K562 (cell line): ENCODE measurements around the gene SAXO1.

Source experiments
- ARID2 ChIP-seq: fragments of 450-650 bp; IDR thresholded peaks from 2 replicates; pipeline ENCODE4 v1.6.1; 2017; ENCODE audit warnings: antibody characterized with exemption, mild to moderate bottlenecking
- CREB3 ChIP-seq: fragments of 450-650 bp; conservative IDR thresholded peaks from 2 replicates; pipeline ENCODE4 v1.6.1; 2016; ENCODE audit warnings: missing genetic modification characterization, low read depth, mild to moderate bottlenecking, missing compliant biosample characterization, moderate library complexity
- CTCF ChIP-seq, 3 experiments: IDR thresholded peaks in 2 of 3; conservative IDR thresholded peaks in 1 of 3; 2 replicates each; pipeline ENCODE4 v1.5.1; 2011 to 2012; ENCODE audit warnings: low read length in 3 of 3, mild to moderate bottlenecking in 3 of 3, control low read depth in 2 of 3, improper control_type of control experiment in 1 of 3, inconsistent platforms in 1 of 3, low read depth in 1 of 3, mixed read lengths in 1 of 3, moderate library complexity in 1 of 3; ENCODE audit not compliant: insufficient read depth in 2 of 3
- ETV5 ChIP-seq: sonication (generic); formaldehyde crosslinking; IDR thresholded peaks from 2 replicates; pipeline ENCODE4 v1.4.0; 2020; ENCODE audit warnings: low read depth, mild to moderate bottlenecking, missing genetic modification reagents
- GTF2E2 ChIP-seq: fragments of 200-800 bp; sonication (Bioruptor generic); IDR thresholded peaks from 2 replicates; pipeline ENCODE4 v1.6.1; 2016; ENCODE audit warnings: missing genetic modification characterization, missing compliant biosample characterization
- MAZ ChIP-seq, 2 experiments: fragments of 450-650 bp in 1 of 2; sonication (generic) in 1 of 2; formaldehyde crosslinking; IDR thresholded peaks in 1 of 2; conservative IDR thresholded peaks in 1 of 2; 2 replicates each; pipeline versions ENCODE4 v1.4.0 to v1.5.0; 2020; ENCODE audit warnings: mild to moderate bottlenecking in 1 of 2, missing genetic modification reagents in 1 of 2
- PBX2 ChIP-seq, 2 experiments: IDR thresholded peaks in 1 of 2; conservative IDR thresholded peaks in 1 of 2; 2 replicates each; pipeline ENCODE4 v1.6.1; 2016; ENCODE audit warnings: low read depth in 2 of 2, mild to moderate bottlenecking in 1 of 2, missing compliant biosample characterization in 1 of 2, missing genetic modification characterization in 1 of 2, moderate library complexity in 1 of 2
- PHB ChIP-seq: fragments of 250-450 bp; sonication (Bioruptor Pico); IDR thresholded peaks from 2 replicates; pipeline ENCODE4 v1.5.0; 2021
- POU5F1 ChIP-seq: fragments of 150-350 bp; IDR thresholded peaks from 2 replicates; pipeline ENCODE4 v1.6.1; 2014; ENCODE audit warnings: borderline replicate concordance, low read length, low read depth, mild to moderate bottlenecking; ENCODE audit not compliant: partially characterized antibody
- YY1 ChIP-seq, 3 experiments: IDR thresholded peaks; 2 replicates each; pipeline ENCODE4 v1.6.1; 2011; ENCODE audit warnings: low read length in 2 of 3, mild to moderate bottlenecking in 2 of 3, moderate library complexity in 2 of 3, borderline replicate concordance in 1 of 3, control low read depth in 1 of 3, low read depth in 1 of 3; ENCODE audit not compliant: insufficient read depth in 3 of 3, insufficient replicate concordance in 2 of 3, control insufficient read depth in 1 of 3, insufficient read length in 1 of 3; ENCODE audit errors: extremely low read depth in 1 of 3
- ZFX ChIP-seq: sonication (generic); formaldehyde crosslinking; IDR thresholded peaks from 2 replicates; pipeline ENCODE4 v1.8.0; 2022; ENCODE audit warnings: mild to moderate bottlenecking, missing genetic modification reagents, moderate library complexity
- ZNF282 ChIP-seq: sonication (generic); formaldehyde crosslinking; IDR thresholded peaks from 2 replicates; pipeline ENCODE4 v1.8.1; 2023; ENCODE audit warnings: missing genetic modification reagents
- ZNF644 ChIP-seq: fragments of 200-800 bp; sonication (Bioruptor generic); IDR thresholded peaks from 2 replicates; pipeline ENCODE4 v1.6.1; 2016; ENCODE audit warnings: low read depth, missing genetic modification characterization, missing compliant biosample characterization

GRCh38 chr9:19027825-19028224 lies 5.2 kb downstream of the SAXO1 start:
- TF ChIP-seq CTCF (IDR thresholded peaks at IDR 0.05 in 2 of 3, conservative IDR thresholded peaks at IDR 0.05 in 1 of 3; ENCODE audit: insufficient read depth in 2 of 3, low read depth in 1 of 3, low read length in 3 of 3) (no peak), ZNF644 (tag) (no peak), ZFX (CRISPR knock-in tag) (no peak), ETV5 (no peak), GTF2E2 (tag) (no peak), PHB (no peak), POU5F1 (no peak), ZNF282 (CRISPR knock-in tag) (no peak), PBX2 (CRISPR knock-in tag; IDR thresholded peaks at IDR 0.05; ENCODE audit: low read depth) (no peak), PBX2 (tag; conservative IDR thresholded peaks at IDR 0.05; ENCODE audit: low read depth) (no peak), ARID2 (no peak), YY1 (IDR thresholded peaks at IDR 0.05; ENCODE audit: borderline replicate concordance in 1 of 3, control insufficient read depth in 1 of 3, extremely low read depth in 1 of 3, insufficient read depth in 3 of 3, insufficient read length in 1 of 3, insufficient replicate concordance in 2 of 3, low read depth in 1 of 3, low read length in 2 of 3) (no peak), MAZ (CRISPR knock-in tag; conservative IDR thresholded peaks at IDR 0.05 in 1 of 2, IDR thresholded peaks at IDR 0.05 in 1 of 2) (no peak), CREB3 (no peak)
